Activated CD8-positive, alpha-beta memory T cell treated with anti-CD3 and anti-CD28 coated beads for 24 hours (primary cell): ENCODE measurements around the gene LPP.

ENCODE experiments used
- DNase-seq: peaks from one replicate; pipeline ENCODE4 v3.0.0-alpha.2; 2020

LPP gene

GRCh38 chr3:188745031-188745430 is 591.1 kb downstream of the LPP start:
- DNase-seq = no peak

- no peak for DNase-seq
These were observed 592.4 kb downstream of the LPP start for GRCh38 chr3:188746291-188746783.

DNA sequence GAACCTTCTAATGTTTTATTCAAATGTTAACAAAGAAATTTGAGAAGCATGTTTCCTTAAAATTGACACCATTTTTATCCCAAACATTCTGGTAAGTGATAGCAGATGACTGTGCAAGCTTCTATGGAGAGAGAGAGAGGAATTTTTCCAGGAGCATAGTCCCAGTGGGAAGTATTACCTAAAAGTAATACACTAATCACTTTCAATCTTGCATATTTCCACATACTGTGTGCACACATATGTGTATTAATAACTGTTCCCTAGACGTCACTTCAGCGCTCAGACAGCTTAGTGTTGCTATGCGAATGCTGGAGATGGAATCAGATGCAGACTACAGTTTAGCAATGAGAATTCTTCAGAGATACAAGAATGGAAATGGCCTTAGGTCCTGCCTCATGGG is 593.5 kb downstream of the LPP start:
- no peak for DNase-seq

DNA sequence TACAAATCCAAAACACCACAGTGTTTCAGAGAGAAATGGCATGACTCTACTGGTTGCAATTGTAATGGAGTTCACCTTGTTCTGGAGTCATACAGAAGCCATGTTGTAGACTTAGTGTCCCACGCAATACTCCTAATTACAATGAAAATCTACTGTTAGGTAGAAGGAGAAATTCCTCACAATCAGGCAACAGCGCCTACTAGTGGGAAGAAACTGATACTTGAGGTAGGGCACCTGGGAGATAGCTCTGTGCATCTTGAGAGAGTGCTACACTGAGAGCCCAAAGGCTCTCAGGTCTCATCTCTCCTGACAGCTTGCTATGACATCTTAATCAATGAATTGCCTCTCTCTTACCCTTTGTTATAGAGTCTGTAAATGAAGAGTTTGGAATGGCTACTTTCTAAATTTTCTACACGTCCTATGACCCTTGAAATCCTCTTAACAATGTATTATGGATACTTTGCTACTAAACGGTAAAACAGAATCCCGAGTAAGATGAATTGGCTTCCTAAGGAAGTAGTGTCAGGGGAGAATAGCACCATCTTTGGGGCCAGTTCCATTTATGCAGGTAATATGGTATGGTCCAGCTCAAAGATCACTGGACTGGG is 595.2 kb downstream of the LPP start:
- DNase-seq = peak; percentile 66

GRCh38 chr3:188749830-188750229 is 595.9 kb downstream of the LPP start:
- no peak for DNase-seq

DNA sequence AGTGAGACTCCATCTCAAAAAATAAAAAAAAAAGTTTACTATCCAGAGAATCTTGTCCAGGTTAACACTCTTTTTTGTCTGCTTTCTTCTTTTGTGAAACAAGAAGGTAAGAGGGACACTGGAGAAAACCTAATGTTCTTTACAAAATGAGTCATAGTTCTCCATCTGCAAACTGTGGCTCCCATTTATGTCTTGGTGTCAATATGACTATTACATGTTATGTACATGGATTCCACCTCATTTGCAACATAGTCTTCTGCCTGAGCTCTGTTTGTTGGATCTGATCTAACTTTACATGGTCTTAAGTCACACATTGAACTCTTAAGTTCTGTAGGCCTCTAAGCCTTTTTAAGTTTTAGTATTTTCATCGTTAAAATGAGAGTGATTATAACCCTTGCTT is 596.7 kb downstream of the LPP start:
- no peak for DNase-seq

DNA sequence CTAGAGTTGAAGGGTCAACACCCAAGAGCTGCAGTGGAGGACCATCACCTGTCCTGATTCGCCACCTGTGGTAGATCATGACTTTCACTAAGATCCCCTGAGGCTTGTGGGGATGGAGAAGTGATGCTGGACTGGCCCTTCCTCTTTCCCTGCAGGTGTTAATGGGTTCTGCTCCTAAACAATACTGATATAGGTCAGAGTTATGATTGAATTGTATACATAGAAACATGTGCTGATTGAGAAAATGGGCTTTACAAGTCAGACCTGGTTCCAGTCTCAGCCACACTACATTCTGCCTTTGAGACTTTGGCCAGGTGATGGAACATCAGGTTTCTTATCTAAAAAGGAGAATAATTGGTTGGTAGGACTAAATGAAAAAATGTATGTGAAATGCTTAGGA is 598.9 kb downstream of the LPP start:
- DNase-seq = no peak

DNA sequence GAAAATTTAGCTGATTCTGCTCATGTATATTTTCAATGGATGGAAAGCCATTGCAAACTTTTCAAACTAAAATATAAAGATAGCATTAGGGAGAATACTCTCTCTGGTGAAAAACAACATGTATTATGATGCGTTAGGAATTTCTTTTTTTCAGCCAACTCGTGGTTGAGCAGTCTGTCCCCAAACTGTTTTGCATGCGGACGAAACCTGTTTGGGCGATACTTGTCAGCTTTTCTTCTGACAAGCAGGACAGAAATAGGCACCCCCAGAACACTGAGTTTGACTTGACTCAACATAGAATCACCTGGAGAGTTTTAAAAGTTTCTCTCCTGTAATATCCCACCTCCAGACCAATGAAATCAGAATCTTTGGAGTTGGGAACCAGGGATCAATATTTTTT is 600.3 kb downstream of the LPP start:
- no peak for DNase-seq

- no peak for DNase-seq
These were observed 602.3 kb downstream of the LPP start for GRCh38 chr3:188756241-188756640.

GRCh38 chr3:188759336-188760005 is 605.5 kb downstream of the LPP start:
- no peak for DNase-seq

DNA sequence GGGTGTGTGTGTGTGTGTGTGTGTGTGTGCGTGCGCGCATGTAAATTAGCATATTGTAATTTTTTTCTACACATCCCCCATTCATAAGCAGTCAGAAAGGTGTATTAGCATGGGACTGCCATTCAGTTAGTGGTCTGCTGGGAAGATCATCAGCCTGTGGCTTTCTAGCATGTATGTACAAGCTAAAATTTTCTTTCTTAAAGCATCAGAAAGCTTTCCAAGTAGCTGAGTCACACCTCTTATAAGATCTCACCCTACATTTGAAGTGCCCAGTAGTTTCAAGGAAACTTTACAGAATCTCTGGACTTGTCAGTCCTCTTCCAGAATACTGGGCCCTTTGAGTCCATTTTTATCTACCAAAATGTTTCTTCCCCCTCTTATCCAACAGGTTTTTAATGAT is 606.5 kb downstream of the LPP start:
- no peak for DNase-seq

DNA sequence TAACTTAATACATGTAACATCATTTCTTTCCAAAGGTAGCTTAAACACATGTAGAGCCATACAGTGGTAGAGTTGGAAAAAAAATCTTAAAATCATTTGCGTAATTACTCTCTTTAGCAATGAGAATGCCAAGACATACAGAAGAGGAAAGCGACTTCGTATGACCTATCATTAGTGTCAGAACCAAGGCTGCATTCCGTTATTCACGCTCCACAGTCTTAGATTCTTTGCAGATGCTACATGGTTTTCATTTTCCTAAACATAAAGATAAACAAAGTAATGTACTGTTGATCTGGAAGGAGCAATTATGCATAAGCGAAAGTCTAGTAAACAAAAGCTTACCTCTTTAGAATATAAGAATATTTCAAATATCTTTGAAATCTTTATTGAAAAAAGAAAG is 607.5 kb downstream of the LPP start:
- DNase-seq = no peak

GRCh38 chr3:188761964-188762363 is 608.0 kb downstream of the LPP start:
- no peak for DNase-seq

GRCh38 chr3:188764609-188765008 is 610.7 kb downstream of the LPP start:
- DNase-seq = no peak

- no peak for DNase-seq
These were observed 615.9 kb downstream of the LPP start for GRCh38 chr3:188769831-188770230.

- no peak for DNase-seq
These were observed 618.9 kb downstream of the LPP start for GRCh38 chr3:188772886-188773285.

DNA sequence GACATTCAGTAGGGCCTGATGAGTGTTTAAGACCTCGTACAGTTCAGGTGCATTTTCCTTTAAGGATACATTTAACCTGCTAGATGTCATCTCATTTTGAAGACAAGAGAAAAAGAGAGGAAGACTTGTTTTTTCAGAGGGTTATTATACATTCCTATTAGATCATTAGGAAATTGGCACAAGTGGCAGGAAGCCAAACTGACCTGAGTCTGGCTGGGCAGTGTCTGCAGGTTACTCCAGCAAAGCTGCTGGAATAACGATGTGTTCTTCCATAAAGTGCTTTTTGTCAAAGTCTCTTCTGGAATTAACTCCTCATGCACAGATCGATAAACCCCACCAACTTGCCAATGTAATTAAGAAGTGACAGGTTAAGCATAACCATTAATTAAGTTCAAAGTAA is 621.5 kb downstream of the LPP start:
- no peak for DNase-seq

DNA sequence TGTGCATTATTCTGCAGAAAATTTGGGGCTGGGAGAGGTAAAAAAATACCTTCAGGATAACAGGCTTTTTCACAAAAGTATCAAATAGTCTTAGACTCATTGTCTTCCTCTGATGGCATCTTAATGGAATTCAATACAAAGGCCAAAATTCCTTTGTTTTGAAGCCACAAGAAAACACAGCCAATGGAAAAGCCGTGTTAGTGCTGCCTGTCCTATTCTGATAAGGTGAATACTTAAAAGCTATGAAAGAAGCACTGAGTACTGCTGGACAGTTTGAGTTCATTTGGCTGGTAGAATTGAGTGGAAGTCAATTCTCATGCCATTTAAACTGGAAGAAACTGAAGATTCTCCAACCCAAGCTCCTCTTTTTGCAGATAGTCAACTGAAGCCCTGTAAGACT is 622.5 kb downstream of the LPP start:
- DNase-seq = no peak

- DNase-seq = no peak
These were observed 624.3 kb downstream of the LPP start for GRCh38 chr3:188778091-188778852.

DNA sequence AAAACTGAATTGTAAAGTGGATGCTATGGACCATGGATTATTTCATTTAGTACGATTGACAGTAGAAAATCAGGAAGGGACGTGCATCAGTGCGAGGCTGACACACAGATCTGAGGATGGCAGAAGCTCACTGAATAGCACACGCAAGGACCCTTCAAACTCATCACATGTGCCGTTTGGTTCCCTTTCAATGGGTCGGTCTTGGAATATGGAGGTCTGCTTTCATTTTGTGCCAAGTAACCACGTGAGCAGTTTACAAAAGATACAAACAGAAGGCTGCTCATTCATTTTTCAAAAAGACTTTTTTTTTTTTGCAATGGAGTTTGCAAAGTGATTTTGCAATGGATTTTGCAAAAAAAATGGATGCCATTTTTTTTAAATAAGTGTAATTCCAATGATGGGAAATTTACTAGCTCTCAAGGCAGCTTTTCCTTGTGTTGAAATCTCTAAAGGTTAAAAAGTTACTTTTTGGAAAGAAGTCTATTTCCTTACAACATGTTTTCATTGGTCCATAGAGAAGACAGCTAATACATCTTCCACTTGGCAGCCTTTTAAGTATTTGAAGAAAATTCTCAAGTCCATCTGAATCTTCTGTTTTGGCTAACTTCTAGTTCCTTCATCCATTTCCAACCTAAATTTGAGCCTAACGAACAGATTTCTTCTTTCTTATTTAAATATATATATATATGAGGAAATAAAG is 625.5 kb downstream of the LPP start:
- DNase-seq = no peak

DNA sequence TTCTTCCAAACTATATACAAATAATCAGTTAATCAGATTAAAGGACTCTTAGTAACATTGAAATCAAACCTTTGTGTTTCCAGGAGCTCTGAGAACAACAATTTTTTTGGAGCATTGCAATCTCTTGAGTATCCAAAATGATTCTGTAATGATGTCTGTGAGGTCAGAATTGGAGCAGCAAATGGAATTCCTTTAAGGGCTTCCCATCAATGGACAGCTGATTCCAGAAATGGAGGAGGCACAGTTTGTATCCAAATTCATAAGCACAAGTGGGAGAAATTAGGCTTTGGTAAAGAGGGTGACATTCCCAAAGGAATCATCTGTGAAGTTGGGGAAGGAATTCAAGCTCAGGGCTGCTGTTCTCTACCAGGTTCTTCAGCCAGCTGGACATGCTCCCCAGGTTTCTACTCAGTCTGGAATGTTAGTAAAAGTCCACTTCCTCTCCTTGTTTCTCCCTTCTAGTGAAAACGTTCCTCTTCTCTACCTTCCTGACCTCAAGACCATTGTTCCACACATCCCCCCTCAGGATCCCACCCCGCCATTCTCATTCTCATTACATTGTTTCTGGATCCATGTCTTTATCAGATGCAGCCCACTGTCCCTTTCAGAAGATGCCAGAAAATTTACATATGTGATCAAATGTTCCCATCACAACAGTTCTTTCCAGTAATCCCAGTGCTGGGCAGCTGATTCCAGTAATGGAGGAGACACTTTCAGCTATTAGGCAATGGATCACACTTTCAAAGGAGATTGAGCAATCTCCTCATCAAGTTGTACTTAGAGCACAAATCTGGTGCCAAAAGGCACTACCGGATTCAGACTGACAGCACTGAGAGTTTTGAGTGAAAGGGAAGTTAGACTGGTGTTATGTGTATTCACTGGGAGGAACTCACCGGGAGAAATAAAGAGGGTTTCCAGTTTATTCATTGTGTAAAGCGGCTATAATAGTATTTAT is 626.5 kb downstream of the LPP start:
- DNase-seq = no peak

GRCh38 chr3:188782613-188783124 is 628.7 kb downstream of the LPP start:
- DNase-seq = no peak
